ENCODE measurements around the gene PHF24.

PHF24 gene

GRCh38 chr9:34996905-34997279 is 38.8 kb downstream of the PHF24 start:
- no peak overlapping the region for H3K4me3 ChIP-seq (replicated peaks; ENCODE audit: low read depth, low read length)
- no peak for TF ChIP-seq CTCF (IDR thresholded peaks at IDR 0.05; ENCODE audit: low read depth, low read length, missing control alignments)
- no peak for DNase-seq (ENCODE audit: extremely low read depth, low read depth)

- no peak for DNase-seq (ENCODE audit: extremely low read depth, low read depth)
- no peak overlapping the region for H3K4me3 ChIP-seq (replicated peaks; ENCODE audit: low read depth, low read length)
- TF ChIP-seq CTCF (IDR thresholded peaks at IDR 0.05; ENCODE audit: low read depth, low read length, missing control alignments): no peak
Measured at GRCh38 chr9:34997379-34997781, 39.3 kb downstream of the PHF24 start.

GRCh38 chr9:34998266-34998665 is 40.2 kb downstream of the PHF24 start:
- H3K4me3 ChIP-seq (replicated peaks; ENCODE audit: low read depth, low read length): no peak overlapping the region
- no peak for TF ChIP-seq CTCF (IDR thresholded peaks at IDR 0.05; ENCODE audit: low read depth, low read length, missing control alignments)
- DNase-seq (ENCODE audit: extremely low read depth, low read depth): no peak

GRCh38 chr9:34999576-34999975 is 41.5 kb downstream of the PHF24 start:
- no peak overlapping the region for H3K4me3 ChIP-seq (replicated peaks; ENCODE audit: low read depth, low read length)
- DNase-seq (ENCODE audit: extremely low read depth, low read depth): no peak
- no peak for TF ChIP-seq CTCF (IDR thresholded peaks at IDR 0.05; ENCODE audit: low read depth, low read length, missing control alignments)

- H3K4me3 ChIP-seq (replicated peaks; ENCODE audit: low read depth, low read length): no peak overlapping the region
- no peak for DNase-seq (ENCODE audit: extremely low read depth, low read depth)
- TF ChIP-seq CTCF (IDR thresholded peaks at IDR 0.05; ENCODE audit: low read depth, low read length, missing control alignments): no peak
Measured at GRCh38 chr9:35000535-35001284, 42.6 kb downstream of the PHF24 start.

GRCh38 chr9:35001285-35001677 is 43.2 kb downstream of the PHF24 start:
- DNase-seq (ENCODE audit: extremely low read depth, low read depth): no peak
- H3K4me3 ChIP-seq (replicated peaks; ENCODE audit: low read depth, low read length): no peak overlapping the region
- TF ChIP-seq CTCF (IDR thresholded peaks at IDR 0.05; ENCODE audit: low read depth, low read length, missing control alignments): no peak
